Fibroblast of pulmonary artery (primary cell): ENCODE measurements around the gene RIMBP2.

Source experiments
- DNase-seq: peaks from one replicate; pipeline ENCODE4 v3.0.0-alpha.2; 2010; ENCODE audit warnings: low read depth
- H3K4me3 ChIP-seq: replicated peaks from 2 replicates; pipeline ENCODE4 v1.5.1; 2011; ENCODE audit warnings: low read depth, mild to moderate bottlenecking, control low read depth, low read length, moderate library complexity
- TF ChIP-seq, protein P1 (sequence below): IDR thresholded peaks from 2 replicates; pipeline ENCODE4 v1.5.1; 2011; ENCODE audit warnings: mild to moderate bottlenecking, control low read depth, low read length, inconsistent platforms; ENCODE audit errors: missing control alignments

Gene RIMBP2

DNA sequence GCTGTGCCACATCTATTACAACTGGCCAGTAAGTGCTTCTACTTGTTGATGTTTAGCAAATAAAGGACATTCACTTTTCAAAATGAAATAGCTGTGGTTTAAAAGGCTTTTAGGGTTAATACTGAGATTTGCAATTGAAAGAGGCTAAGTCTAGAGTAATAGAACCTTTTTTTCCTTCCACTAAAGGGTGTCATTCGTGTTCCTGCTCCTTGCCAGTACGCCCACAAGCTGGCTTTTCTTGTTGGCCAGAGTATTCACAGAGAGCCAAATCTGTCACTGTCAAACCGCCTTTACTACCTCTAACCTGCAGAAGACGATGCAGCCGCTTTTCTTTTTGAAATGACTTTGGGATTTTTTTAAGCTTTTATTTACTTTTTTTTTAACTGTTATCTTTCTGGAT, 344.8 kb downstream of the RIMBP2 start:
- TF ChIP-seq, protein P1, sequence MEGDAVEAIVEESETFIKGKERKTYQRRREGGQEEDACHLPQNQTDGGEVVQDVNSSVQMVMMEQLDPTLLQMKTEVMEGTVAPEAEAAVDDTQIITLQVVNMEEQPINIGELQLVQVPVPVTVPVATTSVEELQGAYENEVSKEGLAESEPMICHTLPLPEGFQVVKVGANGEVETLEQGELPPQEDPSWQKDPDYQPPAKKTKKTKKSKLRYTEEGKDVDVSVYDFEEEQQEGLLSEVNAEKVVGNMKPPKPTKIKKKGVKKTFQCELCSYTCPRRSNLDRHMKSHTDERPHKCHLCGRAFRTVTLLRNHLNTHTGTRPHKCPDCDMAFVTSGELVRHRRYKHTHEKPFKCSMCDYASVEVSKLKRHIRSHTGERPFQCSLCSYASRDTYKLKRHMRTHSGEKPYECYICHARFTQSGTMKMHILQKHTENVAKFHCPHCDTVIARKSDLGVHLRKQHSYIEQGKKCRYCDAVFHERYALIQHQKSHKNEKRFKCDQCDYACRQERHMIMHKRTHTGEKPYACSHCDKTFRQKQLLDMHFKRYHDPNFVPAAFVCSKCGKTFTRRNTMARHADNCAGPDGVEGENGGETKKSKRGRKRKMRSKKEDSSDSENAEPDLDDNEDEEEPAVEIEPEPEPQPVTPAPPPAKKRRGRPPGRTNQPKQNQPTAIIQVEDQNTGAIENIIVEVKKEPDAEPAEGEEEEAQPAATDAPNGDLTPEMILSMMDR: no peak
- no peak overlapping the region for H3K4me3 ChIP-seq

DNA sequence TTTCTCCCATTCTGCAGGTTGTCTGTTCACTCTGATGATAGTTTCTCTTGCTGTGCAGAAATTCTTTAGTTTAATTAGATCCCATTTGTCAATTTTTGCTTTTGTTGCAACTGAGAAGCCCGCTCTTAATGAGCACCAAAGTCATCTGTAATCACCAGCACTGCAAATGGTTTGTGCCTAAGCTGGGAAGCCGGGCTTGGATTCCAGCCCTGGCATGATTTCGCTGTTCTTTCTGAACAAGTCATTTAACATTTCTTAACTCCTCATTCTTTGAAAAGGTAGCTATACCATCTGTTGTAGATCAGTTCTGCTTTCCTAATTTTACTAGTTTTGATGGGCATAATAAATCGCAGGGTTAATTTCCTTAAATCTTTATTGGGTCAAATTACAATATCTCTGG, 346.3 kb downstream of the RIMBP2 start:
- no peak for DNase-seq
- TF ChIP-seq, protein P1: no peak
- no peak overlapping the region for H3K4me3 ChIP-seq

More for the DNA sequence above, 344.8 kb downstream of the RIMBP2 start:
- no peak for DNase-seq

DNA sequence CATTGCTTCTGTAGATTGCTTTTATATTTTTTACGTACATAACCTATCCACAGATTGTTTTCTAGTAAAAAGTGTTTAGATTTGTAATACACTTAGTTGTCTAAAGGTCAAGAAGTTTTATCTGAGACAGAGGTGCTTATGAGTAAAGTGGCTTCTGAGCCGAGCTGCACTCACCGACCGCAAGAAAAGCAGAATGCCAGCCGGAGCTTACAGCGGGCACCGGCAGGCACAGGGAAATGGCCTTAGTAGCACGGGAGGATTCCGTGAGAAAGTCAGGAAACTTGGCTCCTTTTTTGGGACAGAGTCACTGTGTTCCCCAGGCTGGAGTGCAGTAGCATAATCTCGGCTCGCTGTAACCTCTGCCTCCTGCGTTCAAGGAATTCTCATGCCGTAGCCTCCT, 348.6 kb downstream of the RIMBP2 start:
- no peak overlapping the region for H3K4me3 ChIP-seq
- TF ChIP-seq, protein P1: no peak
- no peak for DNase-seq

DNA sequence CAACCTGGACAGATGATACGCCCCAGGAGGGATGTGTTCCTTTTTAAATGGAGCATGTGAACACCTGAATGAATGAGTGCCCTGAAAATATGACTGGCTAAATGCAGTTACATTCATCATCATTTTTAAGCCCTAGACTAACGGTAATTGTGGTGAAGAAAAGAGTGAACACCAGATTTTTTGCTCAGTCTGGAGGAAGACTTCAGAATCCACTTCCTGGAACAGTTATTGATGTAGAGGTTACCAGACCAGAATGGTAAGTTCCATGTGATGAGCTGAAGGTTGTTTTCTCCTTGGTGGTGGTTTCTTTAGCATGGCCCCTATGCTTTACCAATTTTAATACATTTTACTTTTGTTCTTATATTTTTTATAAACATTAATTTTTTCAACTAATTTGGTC, 349.1 kb downstream of the RIMBP2 start:
- no peak for DNase-seq
- no peak overlapping the region for H3K4me3 ChIP-seq
- TF ChIP-seq, protein P1: no peak

DNA sequence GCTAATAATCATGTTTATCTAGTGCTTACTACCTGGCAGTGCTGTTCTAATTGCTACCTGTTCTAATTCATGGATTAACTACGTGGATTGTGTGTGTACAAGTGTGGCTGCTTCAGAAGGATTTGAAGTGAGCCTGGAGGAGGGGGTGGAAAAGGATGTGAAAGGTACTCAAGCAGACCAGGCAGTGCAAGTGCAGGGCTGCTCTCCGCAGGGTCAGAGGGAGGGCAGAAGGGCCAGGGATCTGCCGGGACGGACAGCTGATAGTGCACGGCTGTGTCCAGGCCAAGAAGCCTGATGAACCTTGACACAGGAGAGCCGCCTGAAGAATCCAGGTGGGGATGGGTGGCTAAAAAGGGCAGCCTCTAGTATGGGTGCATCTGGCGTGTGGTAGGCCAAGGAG, 349.9 kb downstream of the RIMBP2 start:
- H3K4me3 ChIP-seq: no peak overlapping the region
- no peak for DNase-seq
- TF ChIP-seq, protein P1: no peak

DNA sequence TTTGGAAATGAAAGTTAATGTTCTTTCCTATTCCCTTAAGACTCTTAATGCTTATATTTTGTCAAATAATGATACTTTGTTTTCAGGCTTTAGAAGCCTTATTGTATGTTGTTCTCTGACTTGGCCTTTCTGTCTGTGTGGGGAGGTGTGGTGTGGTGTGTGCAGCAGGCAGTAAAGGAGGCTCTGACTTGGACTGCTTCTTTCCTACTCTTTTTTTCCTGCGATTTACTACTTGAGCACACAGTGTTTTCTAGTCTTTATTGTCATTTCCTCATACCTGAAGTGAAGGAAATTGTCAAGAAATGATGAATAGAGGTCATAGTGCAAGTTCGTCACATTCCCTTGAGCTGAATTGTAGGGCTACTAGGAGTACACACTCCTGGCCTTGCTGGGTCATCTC, 351.5 kb downstream of the RIMBP2 start:
- DNase-seq: no peak
- no peak overlapping the region for H3K4me3 ChIP-seq
- TF ChIP-seq, protein P1: no peak

DNA sequence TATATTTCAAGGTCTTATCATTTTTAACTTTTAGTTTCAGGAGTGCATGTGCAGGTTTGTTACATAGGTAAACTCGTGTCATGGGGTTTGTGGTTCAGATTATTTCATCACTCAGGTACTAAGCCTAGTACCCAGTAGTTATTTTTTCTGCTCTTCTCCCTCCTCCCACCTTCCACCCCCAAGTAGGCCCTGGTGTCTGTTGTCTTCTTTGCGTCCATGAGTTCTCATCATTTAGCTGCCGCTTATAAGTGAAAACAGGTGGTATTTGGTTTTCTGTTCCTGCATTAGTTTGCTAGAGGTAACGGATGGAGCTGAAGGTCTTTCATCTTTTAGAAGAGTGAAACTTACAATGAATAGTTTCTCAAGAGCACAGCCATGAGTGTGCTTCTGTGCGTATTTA, 354.0 kb downstream of the RIMBP2 start:
- TF ChIP-seq, protein P1: no peak
- DNase-seq: no peak
- no peak overlapping the region for H3K4me3 ChIP-seq
